GM21390 (cell line): ENCODE results near the gene PLA2G12B.
"Not testable (repeated sequence)": the region's sequence is repeated elsewhere in the genome, so short reads cannot be mapped to it uniquely, and the experiment has no call there.

Source experiments
- ATAC-seq: cut with Tn5 transposase; IDR thresholded peaks from one replicate; pipeline ENCODE4 v1.9.1; 2021; ENCODE audit not compliant: unreplicated experiment

PLA2G12B gene

GRCh38 chr10:72943498-72944234, 10.9 kb downstream of the PLA2G12B start:
- ATAC-seq: no peak

GRCh38 chr10:72935361-72935760, 19.2 kb downstream of the PLA2G12B start:
- ATAC-seq: no peak

GRCh38 chr10:72932259-72933015, 22.2 kb downstream of the PLA2G12B start:
- no peak for ATAC-seq

- ATAC-seq: no peak
Measured at GRCh38 chr10:72930276-72930675, 24.3 kb downstream of the PLA2G12B start.

- no peak for ATAC-seq
Measured at GRCh38 chr10:72928798-72929197, 25.8 kb downstream of the PLA2G12B start.

GRCh38 chr10:72927485-72927884, 27.1 kb downstream of the PLA2G12B start:
- no peak for ATAC-seq

DNA sequence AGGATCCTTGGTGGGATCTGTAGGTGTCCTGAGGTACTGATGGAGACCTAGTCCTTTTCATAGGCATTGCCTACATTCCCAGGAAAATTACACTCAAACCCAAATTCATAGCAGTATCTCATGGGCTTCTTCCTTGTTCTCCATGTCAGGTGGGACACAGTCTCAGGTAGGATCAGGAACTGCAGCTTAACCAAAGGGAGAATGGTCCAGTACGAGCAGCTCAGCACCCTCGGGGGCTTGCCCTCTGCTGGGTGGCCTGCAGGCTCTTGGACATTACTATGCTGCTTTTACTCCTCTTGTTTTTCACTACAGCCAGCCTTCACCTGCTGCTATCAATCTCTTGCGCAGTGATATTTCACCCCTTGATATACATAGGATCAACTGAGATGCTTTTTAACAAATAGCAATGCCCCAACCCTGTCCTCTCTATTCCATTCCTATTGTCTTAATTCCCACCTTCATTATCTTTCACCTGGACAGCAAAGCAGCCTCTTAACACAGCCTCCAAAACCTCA, 28.6 kb downstream of the PLA2G12B start:
- ATAC-seq: no peak

DNA sequence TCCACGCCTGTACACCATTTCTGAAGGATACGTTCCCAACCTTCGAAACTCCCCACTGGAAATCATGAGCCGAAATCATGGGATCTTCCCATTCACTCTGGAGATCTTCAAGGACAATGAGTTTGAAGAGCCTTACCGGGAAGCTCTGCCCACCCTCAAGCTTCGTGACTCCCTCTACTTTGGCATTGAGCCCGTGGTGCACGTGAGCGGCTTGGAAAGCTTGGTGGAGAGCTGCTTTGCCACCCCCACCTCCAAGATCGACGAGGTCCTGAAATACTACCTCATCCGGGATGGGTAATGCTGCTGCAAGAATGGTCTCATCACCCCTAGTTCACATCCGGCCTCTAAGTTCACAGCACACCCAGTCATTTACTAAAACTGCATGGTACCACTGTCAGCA, 30.3 kb downstream of the PLA2G12B start:
- ATAC-seq: no peak

- ATAC-seq: not testable (repeated sequence)
Measured at GRCh38 chr10:72921147-72921683, 33.4 kb downstream of the PLA2G12B start.

DNA sequence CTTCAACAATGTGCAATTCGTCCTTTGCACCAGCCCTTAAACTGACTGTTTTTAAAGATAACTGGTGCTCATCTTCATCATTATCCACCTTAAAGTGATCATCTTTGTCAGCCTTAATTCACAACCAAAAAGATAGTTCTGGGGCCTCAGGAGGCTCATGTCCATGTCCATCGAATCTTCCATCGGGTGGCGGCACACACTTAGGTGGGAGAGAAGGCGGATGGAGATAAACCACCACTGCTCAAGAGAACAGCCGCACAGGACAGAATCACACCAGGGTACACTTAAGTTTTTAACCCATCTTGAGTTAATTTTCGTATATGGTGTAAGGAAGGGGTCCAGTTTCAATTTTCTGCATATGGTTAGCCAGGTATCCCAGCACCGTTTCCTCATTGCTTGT, 36.3 kb downstream of the PLA2G12B start:
- ATAC-seq: no peak

DNA sequence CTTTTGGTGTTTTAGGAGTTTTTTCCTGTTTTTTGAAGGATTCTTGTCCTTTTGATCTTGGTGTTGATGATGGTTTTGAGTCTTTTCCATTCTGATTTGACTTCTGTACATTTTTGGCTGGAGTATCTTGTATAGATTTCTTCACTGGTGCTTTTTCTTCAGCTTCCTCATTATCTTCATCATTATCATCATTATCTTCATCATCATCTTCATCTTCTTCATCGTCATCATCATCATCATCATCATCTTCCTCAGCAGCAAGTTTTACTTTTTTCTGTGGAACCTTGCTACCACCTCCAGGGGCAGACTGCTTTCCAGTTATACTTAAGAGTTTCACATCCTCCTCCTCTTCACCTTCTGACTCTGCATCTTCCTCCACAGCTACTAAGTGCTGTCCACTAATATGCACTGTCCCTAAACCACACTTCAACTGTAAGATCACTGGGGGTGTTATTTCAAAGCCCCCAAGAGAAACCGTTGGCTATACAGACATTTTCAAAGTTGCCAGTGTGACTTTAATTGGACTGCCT, 36.7 kb downstream of the PLA2G12B start:
- ATAC-seq: not testable (repeated sequence)

- not testable (repeated sequence) for ATAC-seq
Measured at GRCh38 chr10:72917201-72917600, 37.4 kb downstream of the PLA2G12B start.

DNA sequence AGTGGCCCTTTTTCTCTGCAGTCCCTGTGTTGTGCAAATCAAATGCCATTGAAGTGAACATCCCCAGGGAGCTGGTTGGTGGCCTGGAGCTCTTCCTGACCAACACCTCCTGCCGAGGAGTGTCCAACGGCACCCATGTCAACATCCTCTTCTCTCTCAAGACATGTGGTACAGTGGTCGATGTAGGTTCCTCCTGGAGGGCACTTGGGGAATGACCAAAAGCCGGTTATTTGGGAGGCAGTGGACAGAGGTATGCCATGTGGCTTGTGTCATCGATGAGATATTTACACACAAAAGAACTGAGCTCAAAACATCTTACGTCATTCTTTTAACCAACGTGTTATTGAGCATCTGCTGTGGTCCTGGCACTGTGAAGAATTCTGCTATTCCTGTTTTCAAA, 41.3 kb downstream of the PLA2G12B start:
- ATAC-seq: no peak

- no peak for ATAC-seq
Measured at GRCh38 chr10:72912736-72913135, 41.9 kb downstream of the PLA2G12B start.

- ATAC-seq: no peak
Measured at GRCh38 chr10:72911758-72912157, 42.8 kb downstream of the PLA2G12B start.

DNA sequence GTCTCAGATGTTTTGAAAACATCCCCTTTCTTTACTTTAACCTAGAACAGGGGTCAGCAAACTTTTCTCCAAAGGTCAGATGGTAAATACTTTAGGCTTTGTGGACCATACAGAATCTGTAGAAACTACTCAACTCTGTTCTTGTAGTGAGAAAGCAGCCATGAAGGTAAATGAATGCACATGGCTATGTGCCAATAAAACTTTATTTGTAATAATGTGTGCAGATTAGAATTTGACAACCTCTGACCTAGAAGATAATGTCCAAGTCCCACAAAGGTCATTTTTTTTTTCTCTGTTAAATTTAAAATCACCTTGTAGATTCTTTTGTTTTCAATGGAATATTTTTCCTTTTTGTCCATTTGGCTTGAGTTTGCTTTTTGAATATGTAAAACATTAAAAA, 43.9 kb downstream of the PLA2G12B start:
- no peak for ATAC-seq

DNA sequence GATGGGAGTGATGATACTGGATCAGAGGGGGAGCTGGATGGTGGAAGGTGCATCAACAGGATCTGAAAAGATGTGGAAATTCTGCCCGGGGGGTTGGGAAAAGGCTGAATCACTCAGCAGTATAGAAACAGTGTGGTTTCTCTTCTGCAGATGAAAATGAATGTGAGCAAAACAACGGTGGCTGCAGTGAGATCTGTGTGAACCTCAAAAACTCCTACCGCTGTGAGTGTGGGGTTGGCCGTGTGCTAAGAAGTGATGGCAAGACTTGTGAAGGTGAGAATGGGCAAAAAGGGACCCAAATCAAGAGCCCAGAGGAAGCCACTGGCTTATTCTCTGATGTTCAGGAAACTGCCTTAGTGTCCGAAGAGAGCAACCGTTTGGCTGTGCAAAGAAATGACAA, 48.2 kb downstream of the PLA2G12B start:
- no peak for ATAC-seq

- ATAC-seq: no peak
Measured at GRCh38 chr10:72904806-72905205, 49.8 kb downstream of the PLA2G12B start.

GRCh38 chr10:72903941-72904446, 50.6 kb downstream of the PLA2G12B start:
- not testable (repeated sequence) for ATAC-seq

DNA sequence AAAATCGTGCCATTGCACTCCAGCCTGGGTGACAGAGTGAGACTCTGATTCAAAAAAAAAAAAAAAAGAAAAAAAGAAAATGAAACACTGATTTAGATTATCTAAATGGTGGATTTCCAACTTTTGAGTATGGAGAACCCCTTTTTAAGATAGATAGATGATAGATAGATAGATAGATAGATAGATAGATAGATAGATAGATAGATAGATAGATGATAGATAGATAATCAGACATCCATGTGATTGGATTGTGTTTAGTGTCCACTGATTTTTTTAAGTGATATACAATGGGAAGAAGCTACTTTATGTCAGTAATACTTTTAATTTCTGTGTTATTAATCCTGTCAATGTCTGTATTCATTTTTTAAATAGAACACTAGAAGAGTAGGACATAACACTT, 55.1 kb downstream of the PLA2G12B start:
- no peak for ATAC-seq

DNA sequence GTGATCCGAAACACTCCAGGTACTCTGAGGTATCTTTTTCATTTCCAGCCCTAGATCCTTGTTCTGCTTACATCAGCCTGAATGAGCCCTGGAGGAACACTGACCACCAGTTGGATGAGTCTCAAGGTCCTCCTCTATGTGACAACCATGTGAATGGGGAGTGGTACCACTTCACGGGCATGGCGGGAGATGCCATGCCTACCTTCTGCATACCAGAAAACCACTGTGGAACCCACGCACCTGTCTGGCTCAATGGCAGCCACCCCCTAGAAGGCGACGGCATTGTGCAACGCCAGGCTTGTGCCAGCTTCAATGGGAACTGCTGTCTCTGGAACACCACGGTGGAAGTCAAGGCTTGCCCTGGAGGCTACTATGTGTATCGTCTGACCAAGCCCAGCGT, 56.0 kb downstream of the PLA2G12B start:
- ATAC-seq: no peak
